ENCODE measurements around the gene TTF1. TPM values are rescaled to one million over a fixed set of nuclear protein-coding genes. Genes with fewer than 3 reads are reported as not detected.

Gene TTF1
- total RNA-seq, 1 donor from 2014 or later, result 8.9 TPM

GRCh38 chr9:132365986-132366385, 40.7 kb downstream of the TTF1 start:
- no peak for DNase-seq

GRCh38 chr9:132364068-132364467, 42.6 kb downstream of the TTF1 start:
- no peak for DNase-seq

GRCh38 chr9:132357764-132358163, 48.9 kb downstream of the TTF1 start:
- no peak for DNase-seq

GRCh38 chr9:132356324-132356924, 50.2 kb downstream of the TTF1 start:
- no peak for DNase-seq

- peak; percentile 96 for DNase-seq
Observed at GRCh38 chr9:132354637-132355355, 51.8 kb downstream of the TTF1 start, which contains the start of gene SETX. TSS of gene SETX (minus strand) at chr9:132354986. CDS start at chr9:132349428, 5,558 bp downstream.

GRCh38 chr9:132351404-132352045, 55.1 kb downstream of the TTF1 start:
- DNase-seq, result no peak

GRCh38 chr9:132350861-132351315, 55.8 kb downstream of the TTF1 start:
- DNase-seq, result no peak

- no peak for DNase-seq
Observed at GRCh38 chr9:132348676-132349075, 58.0 kb downstream of the TTF1 start.

- DNase-seq, result no peak
Observed at GRCh38 chr9:132346177-132346576, 60.5 kb downstream of the TTF1 start.

GRCh38 chr9:132341177-132341840, 65.3 kb downstream of the TTF1 start:
- no peak for DNase-seq

GRCh38 chr9:132334364-132334763, 72.3 kb downstream of the TTF1 start:
- DNase-seq, result no peak

- DNase-seq, result no peak
Observed at GRCh38 chr9:132333556-132333955, 73.1 kb downstream of the TTF1 start.

- DNase-seq, result no peak
Observed at GRCh38 chr9:132328580-132328979, 78.1 kb downstream of the TTF1 start.

- DNase-seq, result no peak
Observed at GRCh38 chr9:132327537-132327936, 79.1 kb downstream of the TTF1 start.

Small RNA genes within 50 kb of the gene (small RNA-seq; reads per million reads assigned to genes)
- gene RNU5D-2P (ENCODE audit: low replicate concordance), result 1.6 reads per million, percentile 84 among the genes with 10 or more reads in this experiment

Other genes starting within 250 kb of the TTF1 start
- 1.6 TPM for gene NTNG2, start 244.8 kb downstream of the TTF1 start, total RNA-seq
- 71.9 TPM for gene SETX, start 51.9 kb downstream of the TTF1 start, total RNA-seq
- gene CFAP77, start 3.4 kb upstream of the TTF1 start, total RNA-seq, result not detected
- gene BARHL1, start 175.8 kb upstream of the TTF1 start, total RNA-seq, result not detected

Data from skin of body (tissue), 3 donors.